Endothelial cell (in vitro differentiated cells): ENCODE results near the gene CMKLR1. TPM values are rescaled to one million over a fixed set of nuclear protein-coding genes. Genes with fewer than 3 reads are reported as not detected.

Source experiments
- DNase-seq: peaks from one replicate; pipeline ENCODE4 v3.0.0; 2021; ENCODE audit warnings: low spot score
- H3K27ac Mint-ChIP-seq: one replicate; pipeline ENCODE4 v1.8.0; 2021; ENCODE audit warnings: mixed read lengths, inconsistent platforms; ENCODE audit not compliant: unreplicated experiment
- H3K27me3 Mint-ChIP-seq: one replicate; pipeline ENCODE4 v1.8.0; 2021; ENCODE audit warnings: mild to moderate bottlenecking, moderate library complexity, mixed read lengths, inconsistent platforms; ENCODE audit not compliant: unreplicated experiment
- H3K36me3 Mint-ChIP-seq: one replicate; pipeline ENCODE4 v1.8.0; 2021; ENCODE audit warnings: mild to moderate bottlenecking, low read depth, mixed read lengths, inconsistent platforms; ENCODE audit not compliant: unreplicated experiment
- H3K4me1 Mint-ChIP-seq: one replicate; pipeline ENCODE4 v1.8.0; 2021; ENCODE audit warnings: mild to moderate bottlenecking, mixed read lengths, inconsistent platforms; ENCODE audit not compliant: unreplicated experiment
- H3K4me3 Mint-ChIP-seq: one replicate; pipeline ENCODE4 v1.8.0; 2021; ENCODE audit warnings: mild to moderate bottlenecking, mixed read lengths, inconsistent platforms; ENCODE audit not compliant: unreplicated experiment
- H3K9me3 Mint-ChIP-seq: one replicate; pipeline ENCODE4 v1.8.0; 2021; ENCODE audit warnings: mixed read lengths, inconsistent platforms; ENCODE audit not compliant: unreplicated experiment
- total RNA-seq: library from RNA; stranded (reverse); fragmentation: NEBNext Ultra II Directional; extraction: Animal tissue kit (Norgen Biotek cat#: 25700); gene quantifications from one replicate; pipeline ENCODE4 v1.2.1, GENCODE V29; 2021; ENCODE audit not compliant: unreplicated experiment
- TF ChIP-seq, protein P1 (sequence below): fragments of 200-600 bp; sonication (generic); IDR thresholded peaks from one replicate; pipeline ENCODE4 v1.5.0; 2021; ENCODE audit warnings: antibody characterized with exemption; ENCODE audit not compliant: unreplicated experiment

Gene CMKLR1
- total RNA-seq, 1 donor from 2014 or later: 0.51 TPM

DNA sequence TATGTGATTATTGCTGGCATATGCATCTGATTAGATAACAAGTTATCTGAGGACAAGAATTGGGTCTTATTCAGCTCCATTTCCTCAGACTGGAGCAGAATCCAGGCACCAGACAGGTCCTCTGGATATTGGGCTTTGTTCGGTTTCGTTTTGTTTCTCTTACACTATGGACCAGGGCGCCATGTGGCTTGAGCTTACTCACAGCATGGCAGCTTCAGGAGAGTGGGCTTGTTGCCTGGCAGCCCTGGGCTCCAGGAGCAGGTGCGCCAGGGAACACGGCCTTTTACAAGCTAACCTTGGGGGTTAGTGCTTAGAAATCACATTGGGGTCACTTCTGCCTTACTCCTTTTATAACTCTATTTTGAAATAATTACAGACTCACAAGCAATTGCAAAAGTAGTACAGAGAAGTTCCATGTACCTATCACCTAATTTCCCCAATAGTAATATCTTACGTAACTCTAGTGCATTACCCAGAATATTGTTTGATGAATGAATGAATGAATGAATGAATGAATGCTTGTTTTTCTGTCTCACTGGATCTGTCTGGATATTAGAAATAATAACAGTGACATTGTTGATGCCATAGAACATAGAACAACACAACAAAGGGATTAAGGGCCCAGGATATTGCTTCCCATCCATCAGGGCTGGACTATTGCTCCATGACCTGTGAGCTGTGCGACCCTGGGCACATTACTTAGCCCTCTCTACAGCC lies 39.0 kb downstream of the CMKLR1 start:
- TF ChIP-seq, protein P1, sequence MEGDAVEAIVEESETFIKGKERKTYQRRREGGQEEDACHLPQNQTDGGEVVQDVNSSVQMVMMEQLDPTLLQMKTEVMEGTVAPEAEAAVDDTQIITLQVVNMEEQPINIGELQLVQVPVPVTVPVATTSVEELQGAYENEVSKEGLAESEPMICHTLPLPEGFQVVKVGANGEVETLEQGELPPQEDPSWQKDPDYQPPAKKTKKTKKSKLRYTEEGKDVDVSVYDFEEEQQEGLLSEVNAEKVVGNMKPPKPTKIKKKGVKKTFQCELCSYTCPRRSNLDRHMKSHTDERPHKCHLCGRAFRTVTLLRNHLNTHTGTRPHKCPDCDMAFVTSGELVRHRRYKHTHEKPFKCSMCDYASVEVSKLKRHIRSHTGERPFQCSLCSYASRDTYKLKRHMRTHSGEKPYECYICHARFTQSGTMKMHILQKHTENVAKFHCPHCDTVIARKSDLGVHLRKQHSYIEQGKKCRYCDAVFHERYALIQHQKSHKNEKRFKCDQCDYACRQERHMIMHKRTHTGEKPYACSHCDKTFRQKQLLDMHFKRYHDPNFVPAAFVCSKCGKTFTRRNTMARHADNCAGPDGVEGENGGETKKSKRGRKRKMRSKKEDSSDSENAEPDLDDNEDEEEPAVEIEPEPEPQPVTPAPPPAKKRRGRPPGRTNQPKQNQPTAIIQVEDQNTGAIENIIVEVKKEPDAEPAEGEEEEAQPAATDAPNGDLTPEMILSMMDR: no peak
- Mint-ChIP-seq H3K27ac (no peak overlapping the region), H3K9me3 (no peaks in the 10 kb centered on the region), H3K4me3 (no peak overlapping the region), H3K27me3 (peaks cover 7% of the 10 kb centered on the region), H3K4me1 (peaks cover 38% of the 10 kb centered on the region), H3K36me3 (no peaks in the 10 kb centered on the region)
- DNase-seq: no peak

DNA sequence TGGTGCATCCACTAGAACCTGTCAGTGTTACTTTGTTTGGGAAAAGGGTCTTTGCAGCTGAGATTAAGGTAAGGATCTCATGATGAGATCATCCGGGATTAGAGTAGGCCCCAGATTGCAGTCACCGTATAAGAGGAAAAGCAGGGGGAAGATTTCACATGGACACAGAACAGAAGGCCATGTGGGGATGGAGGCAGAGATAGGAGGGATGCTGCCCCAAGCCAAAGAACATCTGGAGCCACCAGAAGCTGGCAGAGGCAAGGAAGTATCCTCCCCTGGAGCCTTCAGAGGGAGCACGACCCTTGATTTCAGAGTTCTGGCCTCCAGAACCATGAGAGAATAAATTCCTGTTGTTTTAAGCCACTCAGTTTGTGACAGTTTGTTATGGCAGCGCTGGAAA lies 39.6 kb downstream of the CMKLR1 start:
- H3K4me3 Mint-ChIP-seq: no peak overlapping the region
- peaks cover 7% of the 10 kb centered on the region for H3K27me3 Mint-ChIP-seq

DNA sequence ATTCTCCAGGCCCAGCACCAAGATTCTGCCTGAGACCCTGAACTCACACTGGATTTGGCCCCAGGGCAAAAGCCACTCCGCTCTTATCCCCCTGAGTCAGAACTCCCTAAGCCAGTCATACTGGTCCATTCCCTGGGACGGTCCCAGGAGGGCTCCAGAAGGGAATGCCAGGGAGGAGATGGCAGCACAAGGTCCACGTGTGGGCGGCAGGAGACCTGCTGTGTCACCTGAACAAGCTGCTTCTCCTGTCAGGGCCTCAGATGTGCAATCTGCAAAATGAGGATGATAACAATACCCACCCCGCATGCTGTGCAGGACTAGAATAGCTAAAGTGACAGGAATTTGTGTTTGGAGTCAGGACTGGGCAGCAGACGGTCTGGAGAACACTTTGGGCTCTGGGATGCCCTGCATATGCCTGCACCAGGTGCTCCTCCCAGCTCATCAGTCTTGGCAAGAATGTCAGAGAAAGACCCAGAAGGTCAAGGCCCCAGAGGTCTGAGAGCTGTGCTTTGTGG lies 40.3 kb downstream of the CMKLR1 start:
- TF ChIP-seq, protein P1: no peak
- no peaks in the 10 kb centered on the region for H3K9me3 Mint-ChIP-seq
- DNase-seq: no peak
- H3K36me3 Mint-ChIP-seq: no peaks in the 10 kb centered on the region
- no peak overlapping the region for H3K4me3 Mint-ChIP-seq
- H3K27me3 Mint-ChIP-seq: peaks cover 7% of the 10 kb centered on the region
- no peak overlapping the region for H3K27ac Mint-ChIP-seq
- H3K4me1 Mint-ChIP-seq: peaks cover 25% of the 10 kb centered on the region

More for the DNA sequence above, 39.6 kb downstream of the CMKLR1 start:
- H3K9me3 Mint-ChIP-seq: no peaks in the 10 kb centered on the region
- peaks cover 31% of the 10 kb centered on the region for H3K4me1 Mint-ChIP-seq
- TF ChIP-seq, protein P1: no peak
- H3K36me3 Mint-ChIP-seq: no peaks in the 10 kb centered on the region
- DNase-seq: no peak
- H3K27ac Mint-ChIP-seq: no peak overlapping the region

DNA sequence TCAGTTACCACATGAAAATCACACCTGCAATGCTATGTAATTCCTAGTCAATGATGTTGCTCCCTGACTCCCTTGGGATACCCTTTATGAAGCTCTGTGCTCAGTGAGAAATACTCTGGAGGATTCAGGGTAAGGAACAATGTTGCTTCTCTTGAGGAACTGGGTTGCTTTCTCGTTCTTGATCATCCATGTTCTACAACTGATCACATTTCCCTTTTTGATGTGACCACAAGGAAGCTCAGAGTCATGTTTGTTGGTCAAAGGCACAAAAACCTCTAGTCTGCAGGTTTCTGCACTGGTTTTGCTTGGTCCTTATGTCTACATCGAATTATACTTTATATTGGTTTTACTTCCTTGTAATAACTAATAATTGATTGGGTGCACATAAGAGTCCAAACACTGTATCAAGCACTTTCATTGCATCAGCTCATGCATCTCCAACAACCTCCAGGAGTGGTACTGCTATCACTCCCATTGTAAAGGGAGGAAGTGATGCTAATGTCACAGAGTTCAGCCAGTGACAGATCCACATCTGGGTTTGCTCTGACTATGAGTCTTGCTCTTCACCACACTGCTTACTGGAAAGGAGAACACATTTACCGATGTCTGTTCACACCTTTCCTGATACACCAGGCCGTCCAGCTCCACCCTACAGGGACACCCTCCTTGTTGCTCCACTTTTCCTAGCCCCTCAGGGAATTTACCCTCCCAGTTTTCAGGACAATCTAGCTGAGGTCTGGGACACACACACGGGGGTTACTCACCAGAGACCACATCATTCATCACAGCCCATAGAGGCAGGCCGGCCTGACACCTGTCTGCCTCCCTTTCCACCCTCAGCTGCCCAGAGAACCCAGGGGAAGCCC lies 41.0 kb downstream of the CMKLR1 start:
- no peak overlapping the region for H3K27ac Mint-ChIP-seq
- H3K36me3 Mint-ChIP-seq: no peaks in the 10 kb centered on the region
- DNase-seq: no peak
- H3K27me3 Mint-ChIP-seq: peaks cover 5% of the 10 kb centered on the region
- peaks cover 24% of the 10 kb centered on the region for H3K4me1 Mint-ChIP-seq
- no peak overlapping the region for H3K4me3 Mint-ChIP-seq
- H3K9me3 Mint-ChIP-seq: no peaks in the 10 kb centered on the region
- TF ChIP-seq, protein P1: no peak
